Activated B cell treated with CpG ODN at 0.5 μM for 24 hours (primary cell): ENCODE measurements around the gene MAP3K15. TPM values are rescaled to one million over a fixed set of nuclear protein-coding genes. Genes with fewer than 3 reads are reported as not detected.
A peak's percentile ranks its signal among the peaks of the same experiment; 100 is the strongest.
"Not testable (repeated sequence)": the region's sequence is repeated elsewhere in the genome, so short reads cannot be mapped to it uniquely, and the experiment has no call there.

Source experiments
- ATAC-seq: fragments of 200-7000 bp; cut with Tn5 transposase; one replicate; pipeline ENCODE4 v1.10.0; 2021; ENCODE audit warnings: low read depth, mild to moderate bottlenecking, moderate library complexity
- CTCF ChIA-PET: fragments of 350-600 bp; sonication (Branson Sonifier 250); formaldehyde crosslinking; loops from one replicate; lab custom pipeline; 2021; ENCODE audit warnings: antibody characterized with exemption; lab: Charles Lee
- POLR2A ChIA-PET: fragments of 350-600 bp; sonication (Branson Sonifier 250); formaldehyde crosslinking; loops from one replicate; lab custom pipeline; 2021; ENCODE audit warnings: antibody characterized with exemption; lab: Charles Lee
- DNase-seq: peaks from one replicate; pipeline ENCODE4 v3.0.0; 2022
- H3K27ac Mint-ChIP-seq: one replicate; pipeline ENCODE4 v1.8.0; 2020; ENCODE audit warnings: mixed read lengths
- H3K27me3 Mint-ChIP-seq: one replicate; pipeline ENCODE4 v1.8.0; 2021; ENCODE audit warnings: mixed read lengths
- H3K36me3 Mint-ChIP-seq: one replicate; pipeline ENCODE4 v1.8.0; 2021; ENCODE audit warnings: low read depth, mixed read lengths
- H3K4me1 Mint-ChIP-seq: one replicate; pipeline ENCODE4 v1.8.0; 2021; ENCODE audit warnings: mixed read lengths
- H3K4me3 Mint-ChIP-seq: one replicate; pipeline ENCODE4 v1.8.0; 2020; ENCODE audit warnings: mild to moderate bottlenecking, mixed read lengths
- H3K9me3 Mint-ChIP-seq: one replicate; pipeline ENCODE4 v1.8.0; 2020; ENCODE audit warnings: mixed read lengths
- CTCF ChIP-seq: fragments of 200-600 bp; IDR thresholded peaks from one replicate; pipeline ENCODE4 v1.8.0; 2022; ENCODE audit warnings: antibody characterized with exemption, mild to moderate bottlenecking
- intact Hi-C: fragments of 100-400 bp; cut with micrococcal nuclease; formaldehyde crosslinking; loops from one replicate; pipeline ENCODE4 v1.15.1; 2024
- total RNA-seq: library from RNA; stranded (reverse); gene quantifications from 2 replicates; pipeline ENCODE4 v1.2.3, GENCODE V29; 2022

MAP3K15 gene
- total RNA-seq, 1 donor from 2014 or later, result 0.11 TPM

- H3K4me3 Mint-ChIP-seq, result peak overlapping the region; percentile 55
- no peaks in the 10 kb centered on the region for H3K4me1 Mint-ChIP-seq
- CTCF ChIA-PET, result no interaction called here
- no peak for DNase-seq
- no peak overlapping the region for H3K27ac Mint-ChIP-seq
- H3K9me3 Mint-ChIP-seq, result no peaks in the 10 kb centered on the region
- H3K27me3 Mint-ChIP-seq, result peaks cover 13% of the 10 kb centered on the region
- no peaks in the 10 kb centered on the region for H3K36me3 Mint-ChIP-seq
- POLR2A ChIA-PET, result no interaction called here
- ATAC-seq, result no peak
- intact Hi-C loops, result no loop called here
- no peak for TF ChIP-seq CTCF
Measured at GRCh38 chrX:19515615-19516105, 352 bp upstream of the MAP3K15 start.

- Mint-ChIP-seq H3K9me3 (no peaks in the 10 kb centered on the region), H3K4me1 (no peaks in the 10 kb centered on the region), H3K36me3 (no peaks in the 10 kb centered on the region), H3K4me3 (no peak overlapping the region), H3K27me3 (peaks cover 7% of the 10 kb centered on the region), H3K27ac (no peak overlapping the region)
- no peak for TF ChIP-seq CTCF
- ChIA-PET POLR2A (no interaction called here), CTCF (no interaction called here)
- DNase-seq (no peak), ATAC-seq (no peak)
- intact Hi-C loops, result no loop called here
Measured at GRCh38 chrX:19513383-19513782, 1.9 kb downstream of the MAP3K15 start.

- no peak for ATAC-seq
- Mint-ChIP-seq H3K27me3 (peaks cover 7% of the 10 kb centered on the region), H3K27ac (no peak overlapping the region), H3K4me3 (no peak overlapping the region), H3K36me3 (no peaks in the 10 kb centered on the region), H3K4me1 (no peaks in the 10 kb centered on the region), H3K9me3 (no peaks in the 10 kb centered on the region)
- intact Hi-C loops, result no loop called here
- DNase-seq, result no peak
- ChIA-PET CTCF (no interaction called here), POLR2A (no interaction called here)
- no peak for TF ChIP-seq CTCF
Measured at GRCh38 chrX:19512961-19513360, 2.3 kb downstream of the MAP3K15 start.

- ATAC-seq (no peak), DNase-seq (no peak)
- intact Hi-C loops, result no loop called here
- no peak for TF ChIP-seq CTCF
- H3K27me3 Mint-ChIP-seq, result peaks cover 7% of the 10 kb centered on the region
- no peak overlapping the region for H3K4me3 Mint-ChIP-seq
- ChIA-PET POLR2A (no interaction called here), CTCF (no interaction called here)
- H3K27ac Mint-ChIP-seq, result no peak overlapping the region
- H3K36me3 Mint-ChIP-seq, result no peaks in the 10 kb centered on the region
- no peaks in the 10 kb centered on the region for H3K4me1 Mint-ChIP-seq
- no peaks in the 10 kb centered on the region for H3K9me3 Mint-ChIP-seq
Measured at GRCh38 chrX:19512359-19512758, 2.9 kb downstream of the MAP3K15 start.

- H3K4me1 Mint-ChIP-seq, H3K9me3 Mint-ChIP-seq, CTCF ChIA-PET, DNase-seq, intact Hi-C loops, H3K27ac Mint-ChIP-seq, POLR2A ChIA-PET, H3K36me3 Mint-ChIP-seq, ATAC-seq, H3K27me3 Mint-ChIP-seq, H3K4me3 Mint-ChIP-seq: not testable (repeated sequence)
Measured at GRCh38 chrX:19511796-19512195, 3.5 kb downstream of the MAP3K15 start.

- ChIA-PET POLR2A (no interaction called here), CTCF (no interaction called here)
- no peaks in the 10 kb centered on the region for H3K27me3 Mint-ChIP-seq
- no peak for DNase-seq
- intact Hi-C loops, result no loop called here
- no peak overlapping the region for H3K4me3 Mint-ChIP-seq
- no peaks in the 10 kb centered on the region for H3K9me3 Mint-ChIP-seq
- no peak overlapping the region for H3K27ac Mint-ChIP-seq
- H3K4me1 Mint-ChIP-seq, result no peaks in the 10 kb centered on the region
- no peak for ATAC-seq
- TF ChIP-seq CTCF, result no peak
- no peaks in the 10 kb centered on the region for H3K36me3 Mint-ChIP-seq
Measured at GRCh38 chrX:19496711-19497110, 18.6 kb downstream of the MAP3K15 start.
